Embryonic facial prominence (tissue), 1 donor: ENCODE data around the gene DTL.

ENCODE experiments used
- DNase-seq: peaks from one replicate; pipeline ENCODE4 v3.0.0-alpha.2; 2016; ENCODE audit errors: extremely low spot score

DTL gene

GRCh38 chr1:212129781-212130180 is 94.2 kb downstream of the DTL start:
- DNase-seq: no peak

- DNase-seq: no peak
Measured at GRCh38 chr1:212132025-212132424, 96.5 kb downstream of the DTL start.

GRCh38 chr1:212133319-212133718 is 97.8 kb downstream of the DTL start:
- DNase-seq: no peak

GRCh38 chr1:212135166-212135565 is 99.6 kb downstream of the DTL start:
- no peak for DNase-seq

- no peak for DNase-seq
Measured at GRCh38 chr1:212137854-212138253, 102.3 kb downstream of the DTL start.

- no peak for DNase-seq
Measured at GRCh38 chr1:212138457-212138856, 102.9 kb downstream of the DTL start.

DNA sequence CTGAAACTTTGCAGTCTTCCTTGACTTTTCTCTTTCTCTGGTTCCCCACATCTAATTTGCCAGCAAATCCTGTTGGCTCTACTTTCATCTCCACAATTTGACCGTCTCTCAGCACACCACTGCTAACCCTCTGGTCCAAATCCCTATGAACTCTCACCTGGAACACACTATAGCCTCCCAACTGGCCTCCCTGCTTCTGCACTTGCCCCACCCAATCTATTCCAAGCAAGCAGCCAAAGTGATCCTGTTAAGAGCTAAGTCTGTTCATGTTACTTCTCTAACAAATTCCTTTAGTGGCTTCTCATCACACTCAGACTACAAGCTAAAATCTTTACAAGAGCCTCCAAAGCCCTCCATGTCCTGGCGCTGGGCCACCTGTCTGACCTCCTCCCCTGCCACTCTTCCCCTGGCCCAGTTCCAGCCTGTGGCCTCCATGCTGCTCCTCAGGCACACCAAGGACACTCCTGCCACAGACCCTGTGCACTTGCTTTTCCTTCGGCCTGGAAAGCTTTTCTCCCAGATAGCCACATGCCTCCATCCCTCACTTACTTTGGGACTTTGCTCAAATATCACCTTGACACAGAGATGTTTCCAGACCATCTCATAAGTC is 104.1 kb downstream of the DTL start:
- no peak for DNase-seq

- no peak for DNase-seq
Measured at GRCh38 chr1:212141404-212141803, 105.9 kb downstream of the DTL start.

DNA sequence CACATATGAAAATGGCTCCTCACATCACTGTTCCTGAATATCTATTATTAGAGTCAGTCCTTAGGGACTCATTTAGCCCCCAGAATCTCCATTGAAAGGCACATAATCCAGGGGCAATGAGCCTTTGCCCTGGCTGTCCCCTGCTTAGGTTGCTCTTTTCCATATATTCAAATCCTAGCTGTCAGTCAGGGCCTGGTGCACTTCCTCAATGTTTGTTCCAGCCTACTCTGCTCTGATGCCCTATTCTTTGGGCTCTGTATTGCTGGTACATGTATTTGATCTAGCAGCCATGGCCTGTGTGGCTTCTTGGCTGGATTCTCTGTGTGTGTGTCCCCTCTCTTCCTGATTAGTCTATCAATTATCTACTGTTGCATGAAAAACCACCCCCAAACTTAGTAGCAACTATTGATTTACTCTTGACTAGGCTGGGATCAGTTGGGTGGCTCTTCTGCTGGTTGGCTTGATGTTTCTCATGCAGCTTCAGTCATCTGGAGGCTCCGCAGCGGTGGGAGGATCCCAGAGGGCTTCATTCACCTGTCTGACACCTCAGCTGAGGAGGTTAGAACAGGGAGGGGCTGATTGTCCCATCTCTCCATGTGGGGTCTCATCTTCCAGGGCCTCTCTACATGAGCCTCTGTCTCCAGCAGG is 107.5 kb downstream of the DTL start:
- no peak for DNase-seq

- DNase-seq: no peak
Measured at GRCh38 chr1:212147581-212148033, 112.1 kb downstream of the DTL start.

GRCh38 chr1:212149566-212149965 is 114.0 kb downstream of the DTL start:
- DNase-seq: no peak

- no peak for DNase-seq
Measured at GRCh38 chr1:212152308-212152693, 116.8 kb downstream of the DTL start.

- no peak for DNase-seq
Measured at GRCh38 chr1:212152869-212153268, 117.3 kb downstream of the DTL start.

DNA sequence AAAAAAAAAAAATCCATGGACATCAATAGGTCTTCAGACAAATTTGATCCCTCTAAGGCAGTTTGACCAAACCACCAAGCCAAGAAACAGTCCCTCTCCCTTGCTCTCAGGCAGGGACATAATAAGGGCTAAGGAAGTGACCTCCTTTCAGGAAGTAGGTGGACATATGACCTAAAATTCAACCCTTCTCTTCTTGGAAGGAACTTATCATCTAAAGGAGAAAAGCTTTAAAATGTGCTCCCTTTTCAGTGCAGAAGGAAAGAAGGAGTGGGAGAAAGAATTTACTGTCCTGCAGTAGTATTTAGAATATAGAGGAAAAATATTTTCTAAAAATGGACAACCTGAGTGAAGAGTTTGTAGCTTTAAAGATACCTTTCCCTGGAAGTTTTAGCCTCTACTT is 118.1 kb downstream of the DTL start:
- no peak for DNase-seq
